Measurements from ENCODE around the gene RASL11B.

DNA sequence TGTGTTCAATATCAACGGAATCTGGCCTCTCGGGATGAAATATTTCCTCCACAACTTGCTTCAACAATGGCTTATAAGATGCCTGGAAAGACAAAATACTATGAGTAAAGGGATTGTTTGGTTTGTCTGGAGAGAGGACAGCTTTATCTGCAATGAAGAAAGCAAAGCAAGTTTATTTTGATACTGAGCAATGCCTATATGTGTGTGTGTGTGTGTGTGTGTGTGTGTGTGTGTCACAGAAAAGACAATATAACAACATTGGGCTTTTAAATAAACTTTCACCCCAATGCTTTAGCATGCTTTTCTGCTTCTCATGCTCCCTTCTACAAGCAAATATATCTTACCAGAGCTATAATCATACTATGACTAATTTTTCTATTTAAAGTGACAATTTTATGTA lies 45.4 kb downstream of the RASL11B start:
- TF ChIP-seq L3MBTL2 (conservative IDR thresholded peaks at IDR 0.05) (no peak), BHLHE40 (IDR thresholded peaks at IDR 0.05; ENCODE audit: borderline replicate concordance) (no peak), SUZ12 (IDR thresholded peaks at IDR 0.05) (no peak), TARDBP (IDR thresholded peaks at IDR 0.05) (no peak), FOXM1 (IDR thresholded peaks at IDR 0.05; ENCODE audit: borderline replicate concordance) (no peak), ZNF384 (IDR thresholded peaks at IDR 0.05) (no peak), LEF1 (IDR thresholded peaks at IDR 0.05; ENCODE audit: borderline replicate concordance) (no peak)
